IPS-20b (cell line): ENCODE results near the gene TEX29.

ENCODE experiments used
- H3K27ac ChIP-seq: one replicate; pipeline ENCODE4 v1.5.1; 2013; ENCODE audit warnings: low read length
- H3K27me3 ChIP-seq: 2 replicates; pipeline ENCODE4 v1.6.1; 2013; ENCODE audit warnings: mild to moderate bottlenecking, low read length, inconsistent platforms; ENCODE audit not compliant: insufficient read depth
- H3K36me3 ChIP-seq: 2 replicates; pipeline ENCODE4 v1.6.1; 2013; ENCODE audit warnings: low read depth, mild to moderate bottlenecking, inconsistent platforms, low read length, moderate library complexity; ENCODE audit not compliant: insufficient read depth
- H3K4me1 ChIP-seq: 2 replicates; pipeline ENCODE4 v1.6.1; 2013; ENCODE audit warnings: mild to moderate bottlenecking, control low read depth, inconsistent platforms, low read length, moderate library complexity; ENCODE audit not compliant: insufficient read depth
- H3K4me3 ChIP-seq: 2 replicates; pipeline ENCODE4 v1.5.1; 2013; ENCODE audit warnings: mild to moderate bottlenecking, low read length, inconsistent platforms
- H3K9ac ChIP-seq: 2 replicates; pipeline ENCODE4 v1.6.1; 2013; ENCODE audit warnings: low read depth, mild to moderate bottlenecking, inconsistent platforms, low read length, moderate library complexity
- H3K9me3 ChIP-seq: 2 replicates; pipeline ENCODE4 v1.6.1; 2013; ENCODE audit warnings: mild to moderate bottlenecking, low read depth, low read length, inconsistent platforms; ENCODE audit not compliant: insufficient read depth

The TEX29 gene

GRCh38 chr13:111337206-111337605 lies 16.8 kb downstream of the TEX29 start:
- no peaks in the 10 kb centered on the region for H3K9me3 ChIP-seq
- no peak overlapping the region for H3K4me3 ChIP-seq
- H3K4me1 ChIP-seq, result no peaks in the 10 kb centered on the region
- H3K27me3 ChIP-seq, result no peaks in the 10 kb centered on the region
- no peak overlapping the region for H3K27ac ChIP-seq
- no peak overlapping the region for H3K9ac ChIP-seq
- H3K36me3 ChIP-seq, result no peaks in the 10 kb centered on the region

GRCh38 chr13:111337741-111338140 lies 17.3 kb downstream of the TEX29 start:
- no peak overlapping the region for H3K27ac ChIP-seq

DNA sequence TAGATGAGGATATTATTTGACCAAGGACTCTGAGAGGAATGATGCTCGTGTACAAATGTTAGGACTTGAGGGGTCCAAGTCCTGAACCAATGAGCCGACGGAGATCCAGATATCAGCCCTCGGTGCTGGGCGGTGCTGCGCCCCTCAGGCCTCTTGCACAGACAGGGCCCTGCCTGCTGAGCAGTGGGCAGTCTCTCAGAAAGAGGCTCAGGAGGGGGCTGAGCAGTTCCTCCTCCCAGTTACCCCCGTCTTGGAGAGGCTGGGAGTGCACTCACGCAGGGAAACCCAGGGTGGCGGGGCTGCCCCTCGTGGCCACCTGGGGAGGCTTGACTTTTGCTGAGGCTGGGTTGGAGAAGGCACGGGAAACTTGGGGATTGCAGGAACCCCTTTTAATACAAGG lies 18.4 kb downstream of the TEX29 start:
- no peak overlapping the region for H3K9ac ChIP-seq
- no peaks in the 10 kb centered on the region for H3K27me3 ChIP-seq
- no peaks in the 10 kb centered on the region for H3K4me1 ChIP-seq
- no peak overlapping the region for H3K4me3 ChIP-seq
- H3K36me3 ChIP-seq, result no peaks in the 10 kb centered on the region
- no peaks in the 10 kb centered on the region for H3K9me3 ChIP-seq
- no peak overlapping the region for H3K27ac ChIP-seq

More at GRCh38 chr13:111337741-111338140, 17.3 kb downstream of the TEX29 start:
- H3K27me3 ChIP-seq, result no peaks in the 10 kb centered on the region
- H3K9ac ChIP-seq, result no peak overlapping the region
- H3K4me3 ChIP-seq, result no peak overlapping the region
- no peaks in the 10 kb centered on the region for H3K36me3 ChIP-seq
- no peaks in the 10 kb centered on the region for H3K9me3 ChIP-seq
- H3K4me1 ChIP-seq, result no peaks in the 10 kb centered on the region

DNA sequence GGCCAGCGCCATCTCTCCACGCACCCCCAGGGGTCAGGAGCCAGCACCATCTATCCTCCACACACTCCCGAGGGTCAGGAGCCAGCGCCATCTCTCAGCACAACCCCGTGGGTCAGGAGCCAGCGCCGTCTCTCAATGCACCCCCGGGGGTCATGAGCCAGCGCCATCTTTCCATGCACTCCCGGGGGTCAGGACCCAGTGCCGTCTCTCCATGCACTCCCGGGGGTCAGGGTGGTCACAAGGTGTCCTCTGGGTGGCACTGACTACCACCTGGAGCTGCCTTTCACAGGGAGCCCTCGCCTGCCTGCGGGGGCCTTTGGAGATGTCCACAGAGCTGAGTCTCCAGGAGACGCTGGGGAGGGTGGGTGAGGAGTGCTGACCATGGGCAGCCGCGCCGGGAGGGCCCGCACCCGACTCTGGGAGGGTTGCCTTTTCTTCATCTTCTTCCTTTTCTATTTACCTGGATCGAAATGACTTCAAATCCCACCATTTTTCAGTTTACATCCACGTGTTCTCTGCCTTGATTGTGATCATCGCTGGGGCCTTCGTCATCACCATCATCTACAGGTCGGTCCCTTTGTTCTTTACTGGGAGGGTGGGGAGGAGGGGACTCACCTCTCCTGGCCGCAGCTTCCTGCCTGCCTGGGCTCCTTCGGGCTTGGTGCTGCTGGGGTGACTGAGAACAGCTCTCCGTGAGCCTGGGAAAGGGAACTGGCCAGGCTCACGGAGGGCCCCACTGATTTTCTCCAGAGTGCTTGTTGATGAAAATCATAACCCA lies 19.1 kb downstream of the TEX29 start:
- Histone ChIP-seq H3K9ac (no peak overlapping the region), H3K27me3 (no peaks in the 10 kb centered on the region), H3K4me1 (no peaks in the 10 kb centered on the region), H3K27ac (no peak overlapping the region), H3K36me3 (no peaks in the 10 kb centered on the region), H3K9me3 (no peaks in the 10 kb centered on the region), H3K4me3 (no peak overlapping the region)

- Histone ChIP-seq H3K9ac (no peak overlapping the region), H3K4me3 (no peak overlapping the region), H3K36me3 (no peaks in the 10 kb centered on the region), H3K4me1 (0 out of 2 replicates have a peak, but pooled peaks cover 3% of the 10 kb centered on the region), H3K27ac (no peak overlapping the region), H3K9me3 (no peaks in the 10 kb centered on the region), H3K27me3 (no peaks in the 10 kb centered on the region)
Measured at GRCh38 chr13:111341886-111342285, 21.4 kb downstream of the TEX29 start.

- Histone ChIP-seq H3K27me3 (no peaks in the 10 kb centered on the region), H3K4me1 (0 out of 2 replicates have a peak, but pooled peaks cover 3% of the 10 kb centered on the region), H3K36me3 (no peaks in the 10 kb centered on the region), H3K27ac (no peak overlapping the region), H3K9me3 (no peaks in the 10 kb centered on the region), H3K4me3 (no peak overlapping the region), H3K9ac (no peak overlapping the region)
Measured at GRCh38 chr13:111342721-111343120, 22.3 kb downstream of the TEX29 start.

DNA sequence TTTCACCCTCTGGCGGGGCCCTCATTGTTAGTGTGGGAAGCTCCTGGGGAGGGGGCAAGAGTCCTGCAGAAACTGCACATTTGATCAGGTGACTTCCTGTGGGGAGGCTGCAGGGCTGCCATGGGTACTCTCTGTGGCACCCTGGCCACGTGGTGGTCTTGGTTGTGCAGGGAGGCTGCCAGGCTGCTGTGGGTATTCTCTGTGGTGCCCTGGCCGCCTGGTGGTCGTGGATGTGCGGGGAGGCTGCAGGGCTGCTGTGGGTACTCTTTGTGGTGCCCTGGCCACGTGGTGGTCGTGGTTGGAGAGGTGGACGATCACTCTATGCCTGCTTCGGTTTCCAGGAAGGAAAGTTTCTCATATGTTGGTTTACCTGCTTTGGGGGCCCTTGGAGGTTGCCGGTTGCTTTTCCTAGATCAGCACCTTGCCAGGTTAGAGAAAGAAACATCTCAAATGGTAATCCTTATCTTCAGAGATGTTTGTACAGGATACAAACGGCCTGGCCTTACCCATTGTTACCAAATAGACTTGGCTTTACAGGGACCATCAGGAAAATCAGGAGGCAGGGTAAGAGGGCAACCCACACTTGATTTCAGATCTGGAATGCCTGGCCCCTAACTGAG lies 22.9 kb downstream of the TEX29 start:
- H3K36me3 ChIP-seq, result no peaks in the 10 kb centered on the region
- H3K9me3 ChIP-seq, result no peaks in the 10 kb centered on the region
- no peaks in the 10 kb centered on the region for H3K27me3 ChIP-seq

GRCh38 chr13:111344471-111345191 lies 24.2 kb downstream of the TEX29 start:
- no peak overlapping the region for H3K4me3 ChIP-seq
- no peak overlapping the region for H3K27ac ChIP-seq
- H3K4me1 ChIP-seq, result 0 out of 2 replicates have a peak, but pooled peaks cover 3% of the 10 kb centered on the region
- no peak overlapping the region for H3K9ac ChIP-seq
- no peaks in the 10 kb centered on the region for H3K36me3 ChIP-seq
- H3K9me3 ChIP-seq, result no peaks in the 10 kb centered on the region
- H3K27me3 ChIP-seq, result no peaks in the 10 kb centered on the region

More for the DNA sequence above, 22.9 kb downstream of the TEX29 start:
- no peak overlapping the region for H3K9ac ChIP-seq
- H3K4me3 ChIP-seq, result no peak overlapping the region
- H3K4me1 ChIP-seq, result 0 out of 2 replicates have a peak, but pooled peaks cover 3% of the 10 kb centered on the region
- no peak overlapping the region for H3K27ac ChIP-seq

DNA sequence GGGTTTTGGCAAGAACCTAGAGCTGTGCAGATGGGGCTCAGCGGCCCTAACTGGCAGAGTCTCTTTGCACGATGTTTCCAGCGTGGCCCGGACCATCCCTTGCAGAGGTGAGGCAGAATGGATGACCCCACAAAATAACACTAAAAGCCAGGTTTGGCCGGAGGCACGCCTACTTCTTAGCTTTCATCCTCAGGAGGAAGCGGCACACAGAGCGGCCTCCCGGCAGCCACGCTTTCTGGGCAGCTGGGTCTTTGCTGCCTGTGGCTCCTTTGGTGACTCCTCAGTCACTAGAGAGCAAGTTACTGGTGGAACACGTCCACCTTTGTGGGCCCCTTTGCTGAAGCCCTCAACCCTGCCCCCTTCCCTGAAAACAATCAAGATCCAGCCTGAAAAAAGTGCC lies 25.2 kb downstream of the TEX29 start:
- Histone ChIP-seq H3K27ac (no peak overlapping the region), H3K9me3 (no peaks in the 10 kb centered on the region), H3K36me3 (no peaks in the 10 kb centered on the region), H3K4me1 (0 out of 2 replicates have a peak, but pooled peaks cover 3% of the 10 kb centered on the region), H3K4me3 (no peak overlapping the region), H3K9ac (no peak overlapping the region), H3K27me3 (no peaks in the 10 kb centered on the region)

DNA sequence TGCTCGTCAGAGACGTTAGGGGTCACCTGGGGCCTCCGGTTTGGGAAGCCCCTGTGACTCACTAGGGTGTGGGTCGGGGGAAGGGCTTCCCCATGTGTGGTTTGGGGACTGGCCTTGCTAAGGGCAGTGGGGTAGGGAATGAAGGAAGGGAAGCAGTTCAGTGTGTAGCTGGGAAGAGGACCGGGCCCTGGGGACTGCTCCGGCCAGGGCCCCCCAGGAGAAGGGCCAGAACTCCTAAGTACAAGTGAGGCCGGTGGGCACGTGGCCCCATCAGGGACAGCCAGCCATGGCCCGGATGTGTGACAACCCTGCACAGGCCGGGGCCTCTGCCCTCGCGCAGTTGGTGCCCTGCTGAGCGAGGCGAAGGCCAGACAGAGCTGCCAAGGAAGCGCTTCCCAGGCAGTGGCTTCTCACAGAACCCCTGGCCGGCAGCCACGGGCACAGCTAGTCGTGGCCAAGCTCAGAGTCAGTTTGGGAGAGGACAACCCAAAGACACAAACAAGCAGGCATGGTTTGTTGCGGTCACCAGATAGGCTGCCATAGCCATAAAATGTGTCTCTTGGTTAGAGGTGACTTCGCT lies 25.7 kb downstream of the TEX29 start:
- no peak overlapping the region for H3K4me3 ChIP-seq
- H3K27ac ChIP-seq, result no peak overlapping the region
- H3K36me3 ChIP-seq, result no peaks in the 10 kb centered on the region
- no peak overlapping the region for H3K9ac ChIP-seq
- H3K9me3 ChIP-seq, result no peaks in the 10 kb centered on the region
- H3K4me1 ChIP-seq, result 0 out of 2 replicates have a peak, but pooled peaks cover 3% of the 10 kb centered on the region
- no peaks in the 10 kb centered on the region for H3K27me3 ChIP-seq

DNA sequence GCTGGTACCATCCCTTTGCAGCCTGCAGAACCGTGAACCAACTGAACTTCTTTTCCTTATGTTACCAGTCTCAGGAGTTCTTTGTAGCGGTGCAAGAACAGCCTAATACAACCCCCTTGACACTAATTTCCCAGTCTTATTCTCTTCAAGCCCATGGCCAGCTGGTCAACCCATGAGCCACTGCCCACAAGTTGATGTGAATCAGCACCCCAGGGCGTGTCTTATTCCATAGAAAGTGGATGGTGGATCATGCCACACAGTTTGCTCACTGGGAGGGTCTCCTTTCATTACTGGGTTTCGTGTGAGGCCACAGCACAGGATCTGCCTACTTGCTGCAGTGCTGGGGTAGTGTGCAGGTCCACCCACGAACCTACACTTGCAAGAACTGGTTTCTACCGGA lies 27.0 kb downstream of the TEX29 start:
- Histone ChIP-seq H3K36me3 (no peaks in the 10 kb centered on the region), H3K27ac (no peak overlapping the region), H3K9me3 (no peaks in the 10 kb centered on the region), H3K4me1 (0 out of 2 replicates have a peak, but pooled peaks cover 3% of the 10 kb centered on the region), H3K4me3 (no peak overlapping the region), H3K27me3 (no peaks in the 10 kb centered on the region), H3K9ac (no peak overlapping the region)
